IMR-90 (cell line): Measurements from ENCODE around the gene MEX3B. TPM values are rescaled to one million over a fixed set of nuclear protein-coding genes. Genes with fewer than 3 reads are reported as not detected.

Experiments used
- ATAC-seq: fragments of 200-7000 bp; cut with Tn5 transposase; 2 replicates; pipeline ENCODE4 v1.9.1; 2020; ENCODE audit warnings: low read depth, mild to moderate bottlenecking, moderate library complexity
- BruUV-seq: library from RNA; stranded (reverse); fragments of 400-500 nt; replicated peaks from 2 replicates; lab custom pipeline; 2021; lab: Mats Ljungman, UMichigan
- CTCF ChIA-PET: fragments of 300-600 bp; formaldehyde crosslinking; extraction: SDS; loops from one replicate; lab custom pipeline; 2021; ENCODE audit warnings: antibody characterized with exemption; lab: Yijun Ruan, JAX
- POLR2A ChIA-PET: fragments of 300-600 bp; sonication (Branson Sonifier 250); formaldehyde crosslinking; loops from one replicate; lab custom pipeline; 2022; ENCODE audit warnings: antibody characterized with exemption; ENCODE audit not compliant: unreplicated experiment; lab: Charles Lee
- DNase-seq: peaks from one replicate; pipeline ENCODE4 v3.0.0; 2013
- H2AFZ ChIP-seq: replicated peaks from 2 replicates; pipeline ENCODE3; 2013; ENCODE audit warnings: low read length, mild to moderate bottlenecking; ENCODE audit not compliant: poor library complexity
- H2AK5ac ChIP-seq: 2 replicates; pipeline ENCODE4 v1.6.1; 2013; ENCODE audit warnings: low read depth, low read length, inconsistent platforms
- H2AK9ac ChIP-seq: replicated peaks from 2 replicates; pipeline ENCODE3; 2013; ENCODE audit warnings: mild to moderate bottlenecking, low read depth, low read length, moderate library complexity; ENCODE audit not compliant: poor library complexity
- H2BK120ac ChIP-seq: 2 replicates; pipeline ENCODE4 v1.6.1; 2013; ENCODE audit warnings: low read depth, low read length, inconsistent platforms
- H2BK15ac ChIP-seq: 3 replicates; pipeline ENCODE4 v1.6.1; 2013; ENCODE audit warnings: low read depth, low read length, inconsistent platforms
- H2BK20ac ChIP-seq: 2 replicates; pipeline ENCODE4 v1.6.1; 2013; ENCODE audit warnings: low read depth, mild to moderate bottlenecking, inconsistent platforms, low read length, moderate library complexity
- H2BK5ac ChIP-seq: 2 replicates; pipeline ENCODE4 v1.6.1; 2013; ENCODE audit warnings: mild to moderate bottlenecking, low read depth, low read length, inconsistent platforms; ENCODE audit not compliant: poor library complexity, severe bottlenecking
- H3K14ac ChIP-seq: replicated peaks from 2 replicates; pipeline ENCODE4 v1.6.1; 2013; ENCODE audit warnings: low read depth, low read length, inconsistent platforms
- H3K18ac ChIP-seq: 2 replicates; pipeline ENCODE4 v1.6.1; 2013; ENCODE audit warnings: low read depth, low read length, control low read depth
- H3K23ac ChIP-seq: 2 replicates; pipeline ENCODE4 v1.6.1; 2013; ENCODE audit warnings: low read depth, low read length, inconsistent platforms
- H3K27ac ChIP-seq: 2 replicates; pipeline ENCODE4 v1.5.1; 2013; ENCODE audit warnings: mild to moderate bottlenecking, control low read depth, low read length; ENCODE audit not compliant: insufficient read depth
- H3K27me3 ChIP-seq: 2 replicates; pipeline ENCODE4 v1.6.1; 2013; ENCODE audit warnings: low read length; ENCODE audit not compliant: control insufficient read depth, insufficient read depth
- H3K36me3 ChIP-seq: 2 replicates; pipeline ENCODE4 v1.6.1; 2013; ENCODE audit warnings: low read length, mixed read lengths; ENCODE audit not compliant: control insufficient read depth, insufficient read depth
- H3K4ac ChIP-seq: 2 replicates; pipeline ENCODE4 v1.6.1; 2013; ENCODE audit warnings: low read depth, low read length, inconsistent platforms
- H3K4me1 ChIP-seq: 2 replicates; pipeline ENCODE4 v1.6.1; 2013; ENCODE audit warnings: low read length, mixed read lengths; ENCODE audit not compliant: control insufficient read depth, insufficient read depth
- H3K4me2 ChIP-seq: 2 replicates; pipeline ENCODE4 v1.6.1; 2013; ENCODE audit warnings: low read depth, mild to moderate bottlenecking, control low read depth, low read length, moderate library complexity
- H3K4me3 ChIP-seq: 2 replicates; pipeline ENCODE4 v1.5.1; 2013; ENCODE audit warnings: low read depth, mild to moderate bottlenecking, control low read depth, low read length, moderate library complexity; ENCODE audit not compliant: insufficient read depth
- H3K56ac ChIP-seq: 2 replicates; pipeline ENCODE4 v1.6.1; 2013; ENCODE audit warnings: low read length, inconsistent platforms; ENCODE audit not compliant: insufficient read depth; ENCODE audit errors: extremely low read depth
- H3K79me1 ChIP-seq, 2 experiments: 2 replicates each; pipeline ENCODE4 v1.6.1; 2013; ENCODE audit warnings: low read length in 2 of 2, inconsistent platforms in 1 of 2, low read depth in 1 of 2
- H3K9ac ChIP-seq: 2 replicates; pipeline ENCODE4 v1.6.1; 2013; ENCODE audit warnings: low read depth, low read length, control low read depth
- H3K9me1 ChIP-seq: 2 replicates; pipeline ENCODE4 v1.6.1; 2013; ENCODE audit warnings: low read length, inconsistent platforms; ENCODE audit not compliant: insufficient read depth
- H3K9me3 ChIP-seq: 2 replicates; pipeline ENCODE4 v1.6.1; 2013; ENCODE audit warnings: low read length; ENCODE audit not compliant: control insufficient read depth, insufficient read depth
- H4K20me1 ChIP-seq: 2 replicates; pipeline ENCODE4 v1.6.1; 2013; ENCODE audit warnings: low read length, inconsistent platforms; ENCODE audit not compliant: insufficient read depth
- H4K5ac ChIP-seq: 2 replicates; pipeline ENCODE4 v1.6.1; 2013; ENCODE audit warnings: mild to moderate bottlenecking, low read depth, low read length, control low read depth
- H4K8ac ChIP-seq, 2 experiments: 2 replicates each; pipeline ENCODE4 v1.6.1; 2013; ENCODE audit warnings: low read depth in 2 of 2, low read length in 2 of 2, control low read depth in 1 of 2, inconsistent platforms in 1 of 2
- H4K91ac ChIP-seq: 2 replicates; pipeline ENCODE4 v1.6.1; 2013; ENCODE audit warnings: low read depth, low read length, inconsistent platforms; ENCODE audit not compliant: insufficient read depth
- BHLHE40 ChIP-seq: fragments of 150-350 bp; IDR thresholded peaks from 2 replicates; pipeline ENCODE4 v1.6.1; 2016; ENCODE audit warnings: mild to moderate bottlenecking, low read depth, low read length
- MAZ ChIP-seq: IDR thresholded peaks from 2 replicates; pipeline ENCODE4 v1.6.1; 2012; ENCODE audit warnings: low read depth, mild to moderate bottlenecking, low read length, improper control_type of control experiment, moderate library complexity, borderline replicate concordance
- MXI1 ChIP-seq: IDR thresholded peaks from 2 replicates; pipeline ENCODE4 v1.6.1; 2012; ENCODE audit warnings: low read depth, mild to moderate bottlenecking, low read length, moderate library complexity, borderline replicate concordance
- NFE2L2 ChIP-seq: fragments of 150-350 bp; IDR thresholded peaks from 2 replicates; pipeline ENCODE4 v1.6.1; 2016; ENCODE audit warnings: low read depth, mild to moderate bottlenecking, low read length
- SMC3 ChIP-seq: fragments of 150-350 bp; IDR thresholded peaks from 2 replicates; pipeline ENCODE4 v1.6.1; 2016; ENCODE audit warnings: low read depth, mild to moderate bottlenecking, antibody characterized with exemption, low read length, moderate library complexity
- WGBS, 2 experiments: methylation state at CpG; one replicate each; pipeline versions ENCODE4 v1.1.5 to v1.1.7; 2013; ENCODE audit warnings: missing lambda C conversion rate in 2 of 2; ENCODE audit not compliant: insufficient read length in 1 of 2; ENCODE audit errors: extremely low coverage in 2 of 2; 5-methylcytosine and 5-hydroxymethylcytosine counted together
- dilution Hi-C: fragments of 300-500 bp; cut with HindIII; formaldehyde crosslinking; loops from one replicate; pipeline ENCODE4 v1.14.3; 2018; ENCODE audit warnings: low sequenced_read_pairs; ENCODE audit not compliant: unreplicated experiment
- in situ Hi-C: fragments of 300-500 bp; cut with MboI; formaldehyde crosslinking; loops from 3 replicates; pipeline ENCODE4 v1.14.3; 2019; ENCODE audit warnings: low sequenced_read_pairs, inconsistent platforms, mixed read lengths
- intact Hi-C: fragments of 100-400 bp; cut with micrococcal nuclease; formaldehyde crosslinking; loops from 2 replicates; pipeline ENCODE4 v1.10.0; 2022
- polyA plus RNA-seq, 3 experiments: library from polyadenylated mRNA; depleted of rRNA; stranded (reverse); fragments of >200 nt; gene quantifications; 2 replicates each; pipeline ENCODE4 v1.2.3, GENCODE V29; 2012; ENCODE audit warnings: low replicate concordance in 1 of 3
- total RNA-seq: library from RNA; depleted of rRNA; stranded (reverse); fragments of >200 nt; gene quantifications from 2 replicates; pipeline ENCODE4 v1.2.3, GENCODE V29; 2012

The MEX3B gene
- total and polyA plus RNA-seq, 2 of the 4 experiments (the other 2 are of a cell fraction) = 3.6 to 12.9 TPM

DNA sequence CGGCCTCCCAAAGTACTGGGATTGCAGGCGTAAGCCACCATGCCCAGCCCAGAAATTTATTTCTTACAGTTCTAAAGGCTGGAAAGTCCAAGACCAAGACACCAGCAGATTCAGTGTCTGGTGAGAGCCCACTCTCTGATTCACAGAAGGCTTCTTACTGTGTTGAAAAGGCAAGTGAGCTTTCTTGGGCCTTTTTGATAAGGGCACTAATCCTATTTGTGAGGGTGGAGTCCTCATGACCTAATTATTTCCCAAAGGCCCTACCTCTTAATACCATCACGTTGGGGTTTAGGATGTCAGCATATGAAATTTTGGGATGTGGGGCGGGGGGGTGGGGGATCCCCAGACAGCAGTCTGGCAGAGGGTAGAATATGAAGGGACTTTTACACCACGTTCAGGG, 47.5 kb upstream of the MEX3B start:
- DNase-seq (no peak), ATAC-seq (no peak)
- BruUV-seq = no TSS peak
- H3K56ac ChIP-seq = no peak overlapping the region
- no peak overlapping the region for H3K27ac ChIP-seq
- peaks cover 3% of the 10 kb centered on the region; the same call in 1 of the 2 replicates for H3K4me1 ChIP-seq
- peaks cover 5% of the 10 kb centered on the region; the same call in 1 of the 2 replicates for H3K9me1 ChIP-seq
- no peak overlapping the region for H2AK5ac ChIP-seq
- H3K18ac ChIP-seq = peak overlapping the region; percentile 11; the same call in 1 of the 2 replicates
- no peak overlapping the region; the same call in 1 of the 2 replicates for H4K5ac ChIP-seq
- no peaks in the 10 kb centered on the region for H3K27me3 ChIP-seq
- no peak overlapping the region for H3K4me2 ChIP-seq
- peak overlapping the region in 1 of 2 experiments; percentile 79; a peak in 1 of 4 replicates for H4K8ac ChIP-seq
- WGBS, 2 experiments = no CpG with 5 or more reads among the region's 5 CpGs
- H4K20me1 ChIP-seq = no peaks in the 10 kb centered on the region
- H3K36me3 ChIP-seq = no peaks in the 10 kb centered on the region
- H2BK120ac ChIP-seq = peak overlapping the region; percentile 90
- H3K4ac ChIP-seq = peak overlapping the region; percentile 90
- H4K91ac ChIP-seq = peak overlapping the region; percentile 77
- CTCF ChIA-PET = interaction anchor here (0.6 to 1.3 kb wide), 3 partner anchors 12 to 335 kb away, joined by 3 to 7 read pairs (median 4); no protein-coding TSS in a partner anchor
- POLR2A ChIA-PET = no interaction called here
- in situ Hi-C loops (no loop called here), intact Hi-C loops (no loop called here), dilution Hi-C loops (no loop called here)
- H3K4me3 ChIP-seq = no peak overlapping the region
- TF ChIP-seq SMC3 (no peak), BHLHE40 (no peak), MXI1 (no peak), MAZ (no peak), NFE2L2 (no peak)
- H3K79me1 ChIP-seq = peaks cover 0 to 10% of the 10 kb centered on the region in 2 experiments; a peak in 2 of 4 replicates
- peak overlapping the region; percentile 84 for H2BK5ac ChIP-seq
- peak overlapping the region; percentile 74; the same call in 1 of the 2 replicates for H3K23ac ChIP-seq
- no peak overlapping the region for H3K9ac ChIP-seq
- H2AFZ ChIP-seq = no peak overlapping the region
- peak overlapping the region; percentile 87 for H3K14ac ChIP-seq
- peak overlapping the region; percentile 71; the same call in 1 of the 3 replicates for H2BK15ac ChIP-seq
- no peak overlapping the region for H2AK9ac ChIP-seq
- H3K9me3 ChIP-seq = 0 out of 2 replicates have a peak, but pooled peaks cover 2% of the 10 kb centered on the region
- H2BK20ac ChIP-seq = peak overlapping the region; percentile 91
